Activated T-cell treated with anti-CD3 and anti-CD28 coated beads for 48 hours (primary cell): ENCODE measurements around the gene TBC1D2.
A peak's percentile ranks its signal among the peaks of the same experiment; 100 is the strongest.
"Not testable (repeated sequence)": the region's sequence is repeated elsewhere in the genome, so short reads cannot be mapped to it uniquely, and the experiment has no call there.

Source experiments
- DNase-seq: peaks from one replicate; pipeline ENCODE4 v3.0.0-alpha.2; 2020; ENCODE audit warnings: low read depth

TBC1D2 gene, protein sequence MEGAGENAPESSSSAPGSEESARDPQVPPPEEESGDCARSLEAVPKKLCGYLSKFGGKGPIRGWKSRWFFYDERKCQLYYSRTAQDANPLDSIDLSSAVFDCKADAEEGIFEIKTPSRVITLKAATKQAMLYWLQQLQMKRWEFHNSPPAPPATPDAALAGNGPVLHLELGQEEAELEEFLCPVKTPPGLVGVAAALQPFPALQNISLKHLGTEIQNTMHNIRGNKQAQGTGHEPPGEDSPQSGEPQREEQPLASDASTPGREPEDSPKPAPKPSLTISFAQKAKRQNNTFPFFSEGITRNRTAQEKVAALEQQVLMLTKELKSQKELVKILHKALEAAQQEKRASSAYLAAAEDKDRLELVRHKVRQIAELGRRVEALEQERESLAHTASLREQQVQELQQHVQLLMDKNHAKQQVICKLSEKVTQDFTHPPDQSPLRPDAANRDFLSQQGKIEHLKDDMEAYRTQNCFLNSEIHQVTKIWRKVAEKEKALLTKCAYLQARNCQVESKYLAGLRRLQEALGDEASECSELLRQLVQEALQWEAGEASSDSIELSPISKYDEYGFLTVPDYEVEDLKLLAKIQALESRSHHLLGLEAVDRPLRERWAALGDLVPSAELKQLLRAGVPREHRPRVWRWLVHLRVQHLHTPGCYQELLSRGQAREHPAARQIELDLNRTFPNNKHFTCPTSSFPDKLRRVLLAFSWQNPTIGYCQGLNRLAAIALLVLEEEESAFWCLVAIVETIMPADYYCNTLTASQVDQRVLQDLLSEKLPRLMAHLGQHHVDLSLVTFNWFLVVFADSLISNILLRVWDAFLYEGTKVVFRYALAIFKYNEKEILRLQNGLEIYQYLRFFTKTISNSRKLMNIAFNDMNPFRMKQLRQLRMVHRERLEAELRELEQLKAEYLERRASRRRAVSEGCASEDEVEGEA

DNA sequence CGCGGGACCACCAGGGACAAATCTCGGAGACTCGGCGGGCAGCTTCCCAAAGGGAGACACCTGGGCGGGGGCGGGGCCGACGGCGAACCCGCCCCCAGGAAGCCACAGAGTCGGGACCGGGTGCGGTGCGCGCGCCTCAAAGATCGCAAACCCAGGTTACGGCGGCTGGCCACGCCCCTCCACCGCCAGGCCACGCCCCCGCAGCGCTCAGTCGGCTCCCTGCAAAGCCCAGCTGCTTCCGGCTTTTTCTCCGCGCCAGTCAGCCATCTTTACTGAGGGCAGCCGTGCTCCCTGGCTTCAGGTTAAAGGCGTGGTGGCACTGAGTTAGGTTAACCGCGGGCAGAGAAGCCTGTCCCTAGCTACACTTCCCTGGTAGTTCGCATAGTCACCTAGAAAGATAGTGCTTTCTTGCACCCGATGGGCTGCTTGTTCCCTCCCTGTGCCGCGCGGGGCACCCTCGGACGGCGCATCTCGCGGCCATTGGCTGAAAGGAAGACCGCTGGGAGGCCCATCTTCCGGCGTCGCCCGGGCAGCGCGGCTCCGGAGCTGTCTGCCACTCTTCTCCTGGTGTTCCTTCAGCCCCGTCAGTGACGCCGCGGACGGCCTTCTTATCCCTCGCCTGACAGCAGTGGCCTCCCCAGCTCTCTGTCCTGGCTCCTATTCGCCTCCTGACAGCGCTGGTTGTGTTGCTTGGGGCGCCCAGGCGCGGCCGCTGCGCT lies at the start of gene TBC1D2:
Gene TBC1D2 (minus strand): TSS at position 72 of the 719 bp plus-strand sequence. CDS start 108 bp downstream, outside the sequence.
- DNase-seq: peak; percentile 97

- no peak for DNase-seq
Measured at GRCh38 chr9:98304381-98304780, 48.9 kb upstream of the TBC1D2 start.

DNA sequence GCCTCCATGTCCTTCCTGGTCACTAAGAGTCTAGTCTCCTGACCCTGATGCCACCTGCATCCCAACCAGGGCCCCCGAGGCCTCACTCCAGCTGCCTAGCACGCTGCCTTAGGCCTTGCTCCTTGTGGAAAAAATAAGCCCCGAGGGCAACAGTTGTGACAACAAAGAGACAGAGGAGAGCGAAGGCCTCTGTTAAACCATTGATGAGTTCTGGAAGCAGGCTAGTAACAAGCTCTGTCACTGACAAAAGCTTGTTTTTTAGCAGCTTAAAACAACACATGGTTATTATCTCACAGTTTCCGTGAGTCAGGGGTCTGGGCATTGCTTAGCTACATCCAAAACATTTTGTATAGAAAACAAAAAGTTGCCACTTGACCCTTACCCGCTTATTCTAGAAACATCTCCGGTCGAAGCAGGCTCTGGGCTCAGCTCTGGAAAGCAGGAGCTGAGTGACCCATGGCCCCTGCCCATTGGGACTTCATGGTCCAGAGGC lies 48.2 kb upstream of the TBC1D2 start:
- no peak for DNase-seq

DNA sequence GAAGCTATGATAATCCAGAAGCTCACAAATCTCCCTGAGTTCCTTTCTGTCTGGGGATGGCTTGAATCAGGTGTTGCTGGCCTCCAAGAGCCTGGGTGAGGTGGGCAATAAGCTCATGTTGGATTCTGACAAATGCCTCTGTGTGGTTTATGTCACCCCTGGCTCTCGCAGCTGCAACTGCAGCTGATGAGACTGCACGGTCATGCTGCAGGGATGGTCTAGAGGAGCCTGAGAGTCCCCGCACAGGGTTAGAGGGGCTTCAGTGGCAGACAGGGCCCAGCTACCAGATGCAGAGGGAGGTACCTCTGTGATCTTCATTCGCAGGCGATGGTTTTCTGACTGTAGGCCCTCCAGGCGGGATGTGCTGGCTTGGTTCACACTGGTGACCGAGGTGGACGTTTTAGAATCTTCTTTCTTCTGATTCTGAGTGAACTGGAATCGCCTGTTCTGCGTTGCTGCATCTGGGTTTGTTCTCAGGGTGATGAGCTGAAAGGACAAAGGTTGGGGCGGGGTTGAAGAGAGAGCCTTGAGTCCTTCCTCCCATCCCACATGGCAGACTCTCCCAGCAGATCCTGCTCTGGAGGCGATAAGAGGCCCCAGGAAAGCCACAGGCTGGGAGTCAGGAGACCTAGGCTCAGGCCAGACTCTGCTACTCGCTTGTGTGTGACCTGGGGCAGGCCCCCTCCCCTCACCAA lies 47.6 kb upstream of the TBC1D2 start:
- DNase-seq: no peak

GRCh38 chr9:98302150-98302549 lies 46.7 kb upstream of the TBC1D2 start:
- no peak for DNase-seq

DNA sequence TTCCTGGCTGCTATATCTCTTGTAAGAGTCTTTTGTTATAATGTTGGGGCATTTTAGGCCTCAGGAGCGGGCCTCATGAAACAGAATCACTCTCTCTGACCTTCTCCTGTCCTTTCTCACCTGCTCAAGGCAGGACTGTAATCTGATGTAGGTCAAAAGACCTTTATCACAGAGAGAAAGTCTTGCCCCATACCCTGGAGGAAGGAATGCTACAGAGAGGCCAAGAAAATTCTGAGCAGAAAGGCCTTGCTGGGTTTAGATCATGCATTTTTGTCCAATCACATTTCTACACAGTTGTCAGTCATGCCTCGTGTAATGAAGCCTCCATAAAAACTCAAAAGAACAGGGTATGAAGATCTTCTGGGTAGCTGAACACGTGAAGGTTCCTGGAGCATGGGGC lies 45.2 kb upstream of the TBC1D2 start:
- DNase-seq: no peak

DNA sequence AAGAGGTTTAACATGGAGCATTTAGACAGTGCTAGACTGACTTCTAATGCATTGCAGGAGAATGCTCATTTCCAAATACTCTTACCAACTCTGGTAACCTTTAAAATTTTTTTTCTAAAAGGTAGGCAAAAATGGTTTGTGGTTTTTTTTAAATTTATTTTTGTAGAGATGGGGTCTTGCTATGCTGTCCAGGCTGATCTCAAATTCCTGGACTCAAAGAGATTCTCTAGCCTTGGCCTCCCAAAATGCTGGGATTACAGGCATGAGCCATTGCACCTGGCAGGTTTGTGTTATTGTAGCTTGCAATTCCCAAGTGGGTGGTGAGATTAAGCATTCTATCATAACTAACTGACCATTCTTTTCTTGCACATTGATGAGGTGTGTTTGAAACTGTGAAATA lies 43.0 kb upstream of the TBC1D2 start:
- no peak for DNase-seq

DNA sequence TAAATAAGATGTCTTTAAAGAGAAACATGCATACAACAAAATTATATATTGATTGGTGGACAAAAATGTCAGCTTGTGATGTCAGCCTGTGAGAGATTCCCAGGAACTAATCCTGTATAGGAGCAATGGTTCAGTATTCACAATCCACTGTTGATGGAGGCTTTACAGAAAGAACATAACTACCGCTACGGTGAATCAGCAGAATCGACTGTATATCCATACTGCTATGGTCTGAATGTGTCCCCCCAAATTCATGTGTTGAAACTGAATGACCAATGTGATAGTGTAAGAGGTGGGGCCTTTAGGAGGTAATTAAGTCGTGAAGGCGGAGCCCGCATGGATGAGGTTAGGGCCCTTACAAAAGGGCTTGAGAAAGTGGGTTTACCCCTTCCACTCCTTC lies 40.4 kb upstream of the TBC1D2 start:
- DNase-seq: no peak

DNA sequence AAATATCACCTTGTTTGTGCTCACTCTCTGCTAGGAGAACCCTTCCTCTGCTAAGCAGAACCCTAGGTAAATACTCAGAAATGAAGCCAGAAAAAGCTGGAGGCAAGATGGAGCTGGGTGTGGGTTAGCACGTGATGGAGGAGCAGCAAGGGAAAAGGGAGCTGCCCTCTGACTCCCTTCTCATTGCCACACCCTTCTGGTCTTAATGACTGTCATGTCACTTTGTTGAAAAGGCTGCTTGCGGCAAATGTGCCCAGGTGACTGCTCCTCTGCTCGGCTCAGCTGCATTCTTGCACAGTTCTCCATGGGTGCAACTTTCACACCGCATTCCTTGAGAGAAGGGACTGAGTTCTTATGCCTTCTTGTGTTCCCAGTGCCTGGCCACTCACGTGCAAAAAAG lies 36.4 kb upstream of the TBC1D2 start:
- no peak for DNase-seq

DNA sequence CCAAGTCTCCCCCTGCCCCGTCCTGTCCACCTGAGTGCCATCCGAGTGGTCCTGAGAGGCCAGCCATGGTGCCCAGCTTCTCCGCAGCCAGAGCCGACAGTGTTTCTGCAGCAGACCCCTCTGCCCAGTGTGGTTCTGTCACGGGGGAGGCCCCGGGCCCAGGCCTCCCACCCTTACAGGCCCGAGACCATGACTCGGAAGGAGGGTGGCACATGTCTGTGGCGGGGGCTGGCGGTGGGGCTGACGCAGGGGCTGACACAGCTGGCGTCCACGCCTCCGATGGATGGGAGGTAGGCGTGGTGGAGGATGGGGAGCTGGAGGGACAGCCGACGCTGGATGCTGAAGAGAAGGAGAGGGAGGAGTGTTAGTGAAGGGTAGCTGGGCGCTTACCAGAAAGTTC lies 35.0 kb upstream of the TBC1D2 start:
- no peak for DNase-seq

- no peak for DNase-seq
Measured at GRCh38 chr9:98289614-98290201, 34.3 kb upstream of the TBC1D2 start.

- no peak for DNase-seq
Measured at GRCh38 chr9:98288881-98289280, 33.4 kb upstream of the TBC1D2 start.

DNA sequence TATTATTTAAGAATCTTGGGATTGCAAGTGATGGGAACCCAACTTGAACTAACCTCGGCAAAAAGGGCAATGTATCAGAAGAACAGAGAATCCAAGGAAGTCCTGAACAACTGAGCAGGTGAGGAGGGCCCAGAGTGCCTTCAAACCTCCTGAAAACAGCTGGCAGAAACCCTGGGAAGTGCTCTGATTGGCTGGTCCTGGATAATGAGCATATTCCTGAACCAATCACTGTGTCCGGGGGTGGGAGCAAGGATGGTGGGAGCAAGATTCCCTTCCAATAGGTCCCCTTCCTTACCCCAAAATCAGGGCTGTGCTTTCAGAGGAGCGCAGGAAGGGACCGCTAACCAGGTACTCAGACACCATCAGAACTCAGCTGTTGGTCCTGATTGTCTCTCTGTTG lies 31.9 kb upstream of the TBC1D2 start:
- DNase-seq: no peak

DNA sequence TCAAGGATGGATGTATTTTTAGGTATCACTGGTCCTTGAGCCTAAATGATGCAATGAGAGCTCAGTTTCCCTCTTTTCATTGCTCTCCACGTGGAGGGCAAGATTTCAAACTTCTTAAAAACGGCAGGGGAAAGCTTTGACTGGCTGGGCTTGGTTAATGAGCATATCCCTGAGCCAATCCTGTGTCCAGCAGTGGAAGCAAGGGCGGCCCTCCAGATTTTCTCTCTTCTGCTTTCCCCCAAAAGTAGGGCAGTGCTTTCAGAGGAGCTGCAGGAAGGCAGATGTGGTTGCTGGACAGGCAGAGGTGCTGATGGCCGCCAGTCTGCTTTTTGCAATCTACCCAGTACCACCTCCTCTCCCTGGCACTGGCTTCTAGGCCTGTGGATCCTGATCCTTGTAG lies 30.0 kb upstream of the TBC1D2 start:
- no peak for DNase-seq

- DNase-seq: no peak
Measured at GRCh38 chr9:98284754-98285153, 29.3 kb upstream of the TBC1D2 start.

- DNase-seq: not testable (repeated sequence)
Measured at GRCh38 chr9:98283143-98283542, 27.7 kb upstream of the TBC1D2 start.

DNA sequence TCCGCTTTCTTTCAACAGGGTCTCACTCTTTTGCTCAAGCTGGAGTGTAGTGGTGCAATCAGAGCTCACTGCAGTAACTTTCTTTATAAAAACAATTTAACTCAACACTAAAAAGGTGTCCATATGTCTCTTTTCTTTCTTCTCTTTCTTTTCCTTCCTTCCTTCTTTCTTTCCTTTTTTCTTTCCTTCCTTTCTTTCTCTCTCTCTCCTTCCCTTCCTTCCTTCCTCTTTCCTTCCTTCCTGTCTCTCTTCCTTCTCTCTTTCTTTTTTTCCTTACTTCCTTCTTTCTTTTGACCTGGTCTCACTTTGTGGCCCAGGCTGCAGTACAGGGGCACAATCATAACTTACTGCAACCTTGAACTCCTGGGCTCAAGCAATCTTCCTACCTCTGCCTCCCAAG lies 25.8 kb upstream of the TBC1D2 start:
- no peak for DNase-seq

DNA sequence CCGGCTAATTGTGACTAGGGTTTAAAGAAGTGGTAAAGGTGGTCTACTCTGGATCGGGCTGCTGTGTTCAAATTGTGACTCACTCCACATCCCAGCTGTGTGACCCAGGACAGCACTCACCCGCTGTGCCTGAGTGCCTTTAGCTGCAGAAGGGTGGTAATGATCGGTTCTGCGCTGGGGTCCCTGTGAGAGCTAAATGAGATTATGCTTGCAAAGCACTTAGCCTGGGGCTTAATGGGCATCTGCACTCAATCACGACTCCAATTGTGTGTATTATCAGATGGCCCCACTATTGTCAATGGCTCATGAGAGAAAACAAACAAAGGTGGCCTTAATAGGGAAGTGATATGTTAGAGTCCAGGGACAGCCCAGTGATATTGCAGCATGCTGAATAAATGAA lies 25.1 kb upstream of the TBC1D2 start:
- DNase-seq: no peak

DNA sequence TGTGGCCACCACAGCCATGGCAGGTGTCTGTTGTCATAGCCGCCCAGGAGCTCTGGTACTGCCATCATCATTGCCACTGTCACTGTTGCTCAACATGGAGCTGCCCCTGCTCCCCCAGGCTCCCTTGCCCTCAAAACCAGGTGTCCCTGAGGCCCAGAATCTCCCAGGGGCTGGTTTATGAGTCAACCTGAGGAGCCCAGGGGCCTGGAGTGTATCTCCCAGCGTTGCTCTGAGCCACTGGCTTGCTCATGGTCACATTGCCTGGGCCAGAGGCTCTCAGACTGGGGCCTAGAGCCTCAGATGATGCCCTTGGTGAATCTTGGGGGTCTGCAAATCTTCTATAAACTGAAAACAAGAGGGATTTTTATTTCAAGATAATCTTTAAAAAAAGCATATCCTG lies 24.7 kb upstream of the TBC1D2 start:
- no peak for DNase-seq

GRCh38 chr9:98276907-98277469 lies 21.5 kb upstream of the TBC1D2 start:
- DNase-seq: no peak

GRCh38 chr9:98275159-98275558 lies 19.7 kb upstream of the TBC1D2 start:
- no peak for DNase-seq
